NAMALWA (cell line): Measurements from ENCODE around the gene ABCC8.

Source experiments
- DNase-seq: peaks from one replicate; pipeline ENCODE4 v3.0.0-alpha.2; 2015; ENCODE audit warnings: low spot score

The ABCC8 gene

GRCh38 chr11:17403980-17404759, 72.5 kb downstream of the ABCC8 start:
- no peak for DNase-seq

GRCh38 chr11:17402486-17402885, 74.2 kb downstream of the ABCC8 start:
- DNase-seq: no peak

GRCh38 chr11:17401841-17402240, 74.8 kb downstream of the ABCC8 start:
- DNase-seq: no peak

GRCh38 chr11:17401316-17401715, 75.3 kb downstream of the ABCC8 start:
- no peak for DNase-seq

GRCh38 chr11:17400048-17400775, 76.4 kb downstream of the ABCC8 start:
- DNase-seq: no peak

GRCh38 chr11:17399236-17399635, 77.4 kb downstream of the ABCC8 start:
- DNase-seq: no peak

- no peak for DNase-seq
Measured at GRCh38 chr11:17397311-17398002, 79.2 kb downstream of the ABCC8 start.

- DNase-seq: no peak
Measured at GRCh38 chr11:17396598-17397310, 79.9 kb downstream of the ABCC8 start.

- DNase-seq: no peak
Measured at GRCh38 chr11:17395978-17396377, 80.7 kb downstream of the ABCC8 start.

- DNase-seq: no peak
Measured at GRCh38 chr11:17395554-17395961, 81.1 kb downstream of the ABCC8 start.

GRCh38 chr11:17394743-17395390, 81.8 kb downstream of the ABCC8 start:
- no peak for DNase-seq

GRCh38 chr11:17393472-17393871, 83.2 kb downstream of the ABCC8 start:
- DNase-seq: no peak

GRCh38 chr11:17392872-17393271, 83.8 kb downstream of the ABCC8 start:
- DNase-seq: no peak

- peak; percentile 86 for DNase-seq
Measured at GRCh38 chr11:17391493-17392355, 84.9 kb downstream of the ABCC8 start.

GRCh38 chr11:17389957-17390649, 86.5 kb downstream of the ABCC8 start:
- no peak for DNase-seq

- DNase-seq: peak; percentile 73
Measured at GRCh38 chr11:17389211-17389956, 87.3 kb downstream of the ABCC8 start.

GRCh38 chr11:17388609-17389210, 87.9 kb downstream of the ABCC8 start, which contains the start of gene KCNJ11:
Gene KCNJ11, minus strand, starts transcription at chr11:17388659. Its CDS starts 568 bp downstream, at chr11:17388091.
- no peak for DNase-seq

- DNase-seq: no peak
Measured at GRCh38 chr11:17387811-17388210, 88.8 kb downstream of the ABCC8 start.

GRCh38 chr11:17387254-17387653, 89.4 kb downstream of the ABCC8 start:
- DNase-seq: no peak
